ENCODE measurements around the gene DLGAP1. TPM values are rescaled to one million over a fixed set of nuclear protein-coding genes. Genes with fewer than 3 reads are reported as not detected.
A peak's percentile ranks its signal among the peaks of the same experiment; 100 is the strongest.

The DLGAP1 gene
- total and polyA plus RNA-seq, 2 of the 4 experiments (the other 2 are of a cell fraction), result under 0.01 to 0.09 TPM

DNA sequence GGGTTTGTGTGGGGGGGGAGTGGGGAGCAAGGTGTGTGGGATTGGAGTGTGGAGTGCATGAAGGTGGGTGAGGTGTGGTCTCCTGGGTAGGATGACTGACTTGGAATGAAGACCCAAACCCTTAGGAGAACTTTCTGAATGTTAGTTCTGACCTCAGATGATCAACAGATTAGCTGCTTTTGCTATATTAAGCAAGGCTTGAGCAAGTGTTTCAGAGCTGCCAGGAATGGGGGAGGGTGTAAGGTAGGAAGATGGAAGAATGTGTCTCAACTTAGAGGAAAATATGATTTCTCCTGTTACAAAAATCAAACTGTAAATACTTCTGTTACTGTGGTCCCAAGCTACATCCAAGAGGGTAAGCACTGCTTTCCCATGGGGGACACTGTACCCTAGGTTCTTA, 731.6 kb downstream of the DLGAP1 start:
- H3K9ac ChIP-seq (ENCODE audit: low read depth, low read length), result peak overlapping the region; percentile 64
- peaks cover 2% of the 10 kb centered on the region; the same call in 1 of the 2 replicates for H3K27me3 ChIP-seq (ENCODE audit: control insufficient read depth, insufficient read depth, low read length)
- dilution Hi-C loops (cut with HindIII; ENCODE audit: low sequenced_read_pairs, unreplicated experiment), result no loop called here
- peak overlapping the region; percentile 96; the same call in 1 of the 2 replicates for H3K27ac ChIP-seq (ENCODE audit: insufficient read depth, low read length)
- peak overlapping the region; percentile 94 for H2BK20ac ChIP-seq (ENCODE audit: low read depth, low read length)
- no peaks in the 10 kb centered on the region for H3K36me3 ChIP-seq (ENCODE audit: control insufficient read depth, insufficient read depth, low read length)
- intact Hi-C loops (cut with micrococcal nuclease), result loop anchor here (2.0 kb wide), 1 partner anchor 349 kb away; no protein-coding TSS in a partner anchor
- peak overlapping the region; percentile 88 for H2BK5ac ChIP-seq (ENCODE audit: low read depth, low read length, poor library complexity, severe bottlenecking)
- peak overlapping the region; percentile 33 to 78 for H4K8ac ChIP-seq (ENCODE audit: low read depth in 2 of 2, low read length in 2 of 2)
- peaks cover 14% of the 10 kb centered on the region for H3K4me1 ChIP-seq (ENCODE audit: control insufficient read depth, insufficient read depth, low read length)
- H2AK5ac ChIP-seq (ENCODE audit: low read depth, low read length), result peak overlapping the region; percentile 61; the same call in 1 of the 2 replicates
- H3K9me3 ChIP-seq (ENCODE audit: control insufficient read depth, insufficient read depth, low read length), result no peaks in the 10 kb centered on the region
- H3K23ac ChIP-seq (ENCODE audit: low read depth, low read length), result peak overlapping the region; percentile 35; the same call in 1 of the 2 replicates
- peaks cover 8% of the 10 kb centered on the region for H3K9me1 ChIP-seq (ENCODE audit: insufficient read depth, low read length)
- ChIA-PET POLR2A (ENCODE audit: unreplicated experiment) (no interaction called here), CTCF (interaction anchor here (0.6 to 1.7 kb wide), 8 partner anchors 11 to 275 kb away, joined by 3 to 4 read pairs (median 4); no protein-coding TSS in a partner anchor)
- H3K4me3 ChIP-seq (ENCODE audit: insufficient read depth, low read depth, low read length), result no peak overlapping the region
- ATAC-seq (ENCODE audit: low read depth) (peak; percentile 35; the same call in 1 of the 2 replicates), DNase-seq (no peak)
- peak overlapping the region; percentile 95 for H4K5ac ChIP-seq (ENCODE audit: low read depth, low read length)
- H2AFZ ChIP-seq (replicated peaks; ENCODE audit: low read length, poor library complexity), result no peak overlapping the region
- peak overlapping the region; percentile 65 for H3K4ac ChIP-seq (ENCODE audit: low read depth, low read length)
- peak overlapping the region; percentile 93 for H3K4me2 ChIP-seq (ENCODE audit: low read depth, low read length)
- BruUV-seq (replicated peaks), result no TSS peak
- TF ChIP-seq RFX5 (IDR thresholded peaks at IDR 0.05; ENCODE audit: low read depth, low read length), result no peak
- TF ChIP-seq FOS (IDR thresholded peaks at IDR 0.05; ENCODE audit: low read depth, low read length), result no peak
- no peak for TF ChIP-seq SMC3 (IDR thresholded peaks at IDR 0.05; ENCODE audit: low read depth, low read length)
- TF ChIP-seq, protein P1, sequence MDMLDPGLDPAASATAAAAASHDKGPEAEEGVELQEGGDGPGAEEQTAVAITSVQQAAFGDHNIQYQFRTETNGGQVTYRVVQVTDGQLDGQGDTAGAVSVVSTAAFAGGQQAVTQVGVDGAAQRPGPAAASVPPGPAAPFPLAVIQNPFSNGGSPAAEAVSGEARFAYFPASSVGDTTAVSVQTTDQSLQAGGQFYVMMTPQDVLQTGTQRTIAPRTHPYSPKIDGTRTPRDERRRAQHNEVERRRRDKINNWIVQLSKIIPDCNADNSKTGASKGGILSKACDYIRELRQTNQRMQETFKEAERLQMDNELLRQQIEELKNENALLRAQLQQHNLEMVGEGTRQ (IDR thresholded peaks at IDR 0.05; ENCODE audit: low read depth, low read length), result no peak
- TF ChIP-seq, protein P2, sequence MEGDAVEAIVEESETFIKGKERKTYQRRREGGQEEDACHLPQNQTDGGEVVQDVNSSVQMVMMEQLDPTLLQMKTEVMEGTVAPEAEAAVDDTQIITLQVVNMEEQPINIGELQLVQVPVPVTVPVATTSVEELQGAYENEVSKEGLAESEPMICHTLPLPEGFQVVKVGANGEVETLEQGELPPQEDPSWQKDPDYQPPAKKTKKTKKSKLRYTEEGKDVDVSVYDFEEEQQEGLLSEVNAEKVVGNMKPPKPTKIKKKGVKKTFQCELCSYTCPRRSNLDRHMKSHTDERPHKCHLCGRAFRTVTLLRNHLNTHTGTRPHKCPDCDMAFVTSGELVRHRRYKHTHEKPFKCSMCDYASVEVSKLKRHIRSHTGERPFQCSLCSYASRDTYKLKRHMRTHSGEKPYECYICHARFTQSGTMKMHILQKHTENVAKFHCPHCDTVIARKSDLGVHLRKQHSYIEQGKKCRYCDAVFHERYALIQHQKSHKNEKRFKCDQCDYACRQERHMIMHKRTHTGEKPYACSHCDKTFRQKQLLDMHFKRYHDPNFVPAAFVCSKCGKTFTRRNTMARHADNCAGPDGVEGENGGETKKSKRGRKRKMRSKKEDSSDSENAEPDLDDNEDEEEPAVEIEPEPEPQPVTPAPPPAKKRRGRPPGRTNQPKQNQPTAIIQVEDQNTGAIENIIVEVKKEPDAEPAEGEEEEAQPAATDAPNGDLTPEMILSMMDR (conservative IDR thresholded peaks at IDR 0.05; ENCODE audit: low read depth, low read length), result no peak
- TF ChIP-seq BHLHE40 (IDR thresholded peaks at IDR 0.05; ENCODE audit: low read depth, low read length), result no peak
- TF ChIP-seq, protein P3, sequence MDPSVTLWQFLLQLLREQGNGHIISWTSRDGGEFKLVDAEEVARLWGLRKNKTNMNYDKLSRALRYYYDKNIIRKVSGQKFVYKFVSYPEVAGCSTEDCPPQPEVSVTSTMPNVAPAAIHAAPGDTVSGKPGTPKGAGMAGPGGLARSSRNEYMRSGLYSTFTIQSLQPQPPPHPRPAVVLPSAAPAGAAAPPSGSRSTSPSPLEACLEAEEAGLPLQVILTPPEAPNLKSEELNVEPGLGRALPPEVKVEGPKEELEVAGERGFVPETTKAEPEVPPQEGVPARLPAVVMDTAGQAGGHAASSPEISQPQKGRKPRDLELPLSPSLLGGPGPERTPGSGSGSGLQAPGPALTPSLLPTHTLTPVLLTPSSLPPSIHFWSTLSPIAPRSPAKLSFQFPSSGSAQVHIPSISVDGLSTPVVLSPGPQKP (IDR thresholded peaks at IDR 0.05; ENCODE audit: borderline replicate concordance, low read depth, low read length), result no peak
- TF ChIP-seq CEBPB (IDR thresholded peaks at IDR 0.05; ENCODE audit: low read depth, low read length), result no peak
- no peak for TF ChIP-seq MXI1 (IDR thresholded peaks at IDR 0.05; ENCODE audit: borderline replicate concordance, low read depth, low read length)
- TF ChIP-seq RCOR1 (IDR thresholded peaks at IDR 0.05; ENCODE audit: insufficient replicate concordance, low read length), result no peak
- in situ Hi-C loops (cut with MboI; ENCODE audit: low sequenced_read_pairs), result no loop called here
- peak overlapping the region; percentile 85 for H2BK120ac ChIP-seq (ENCODE audit: low read depth, low read length)
- H3K79me1 ChIP-seq (ENCODE audit: low read depth in 1 of 2, low read length in 2 of 2), result no peaks in the 10 kb centered on the region
- H2BK15ac ChIP-seq (ENCODE audit: low read depth, low read length), result peak overlapping the region; percentile 49; the same call in 2 of the 3 replicates
- peak overlapping the region; percentile 24; the same call in 1 of the 2 replicates for H3K56ac ChIP-seq (ENCODE audit: extremely low read depth, insufficient read depth, low read length)
- H4K91ac ChIP-seq (ENCODE audit: insufficient read depth, low read depth, low read length), result peak overlapping the region; percentile 72
- no peak overlapping the region for H2AK9ac ChIP-seq (replicated peaks; ENCODE audit: low read depth, low read length, poor library complexity)
- peak overlapping the region; percentile 95 for H3K18ac ChIP-seq (ENCODE audit: low read depth, low read length)
- H3K14ac ChIP-seq (replicated peaks; ENCODE audit: low read depth, low read length), result peak overlapping the region; percentile 48
- H4K20me1 ChIP-seq (ENCODE audit: insufficient read depth, low read length), result no peaks in the 10 kb centered on the region
